Endometrium (tissue), 2 donors: ENCODE data around the gene LYRM9.
"Not testable (repeated sequence)": the region's sequence is repeated elsewhere in the genome, so short reads cannot be mapped to it uniquely, and the experiment has no call there.

ENCODE experiments used
- FAIRE-seq: peaks from 2 replicates; lab custom pipeline; 2012; peaks lifted over from hg19 to GRCh38; lab: Jason Lieb, UNC
- donor health status: control.
- donor health status: control.

The LYRM9 gene

GRCh38 chr17:27906226-27906580, 13.0 kb upstream of the LYRM9 start:
- FAIRE-seq = no peak

GRCh38 chr17:27905447-27906225, 12.5 kb upstream of the LYRM9 start:
- FAIRE-seq = no peak

DNA sequence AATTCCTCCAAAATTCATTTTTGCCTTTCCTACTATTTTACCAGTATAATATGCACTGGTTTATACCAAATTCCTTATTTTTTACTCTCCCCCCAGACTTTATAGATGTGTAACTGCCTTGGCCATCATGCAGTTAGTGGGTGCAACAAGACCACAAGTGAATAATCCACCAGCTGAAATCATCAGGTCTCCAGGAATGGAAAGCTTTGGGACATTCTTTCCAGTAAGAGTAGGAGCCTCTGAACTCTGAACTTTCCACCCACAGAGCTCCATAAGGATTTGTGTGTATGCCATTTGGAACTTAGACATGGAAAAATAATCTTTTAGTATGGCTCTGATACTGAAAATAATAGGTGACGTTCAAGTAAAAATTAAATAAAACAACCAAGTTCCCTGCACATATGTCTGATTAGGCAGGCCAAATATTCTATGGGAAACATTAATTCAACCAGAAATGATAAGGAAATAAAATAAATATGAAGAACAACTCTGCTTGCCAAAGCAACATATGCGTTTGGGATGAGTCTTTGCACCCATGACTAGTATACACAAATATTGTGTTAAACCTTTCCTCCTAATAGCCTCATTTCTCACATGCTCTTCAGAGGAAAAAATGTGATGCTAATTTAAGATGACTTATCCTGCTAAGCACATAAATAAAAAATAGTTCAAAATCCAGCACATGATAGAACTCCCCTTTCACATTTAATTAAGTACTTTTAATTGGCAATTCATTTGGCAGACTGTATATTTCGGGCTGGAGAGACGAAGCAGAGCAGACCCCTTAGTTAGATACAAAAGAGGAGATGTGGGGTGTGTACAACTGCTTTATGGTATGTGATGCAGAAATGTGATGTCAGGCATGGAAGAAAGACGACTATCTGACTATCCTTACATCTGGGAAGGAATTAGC, 11.6 kb upstream of the LYRM9 start:
- FAIRE-seq = no peak

GRCh38 chr17:27904114-27904513, 10.9 kb upstream of the LYRM9 start:
- FAIRE-seq = no peak

- FAIRE-seq = no peak
These were observed 6.4 kb upstream of the LYRM9 start for GRCh38 chr17:27899525-27899924.

DNA sequence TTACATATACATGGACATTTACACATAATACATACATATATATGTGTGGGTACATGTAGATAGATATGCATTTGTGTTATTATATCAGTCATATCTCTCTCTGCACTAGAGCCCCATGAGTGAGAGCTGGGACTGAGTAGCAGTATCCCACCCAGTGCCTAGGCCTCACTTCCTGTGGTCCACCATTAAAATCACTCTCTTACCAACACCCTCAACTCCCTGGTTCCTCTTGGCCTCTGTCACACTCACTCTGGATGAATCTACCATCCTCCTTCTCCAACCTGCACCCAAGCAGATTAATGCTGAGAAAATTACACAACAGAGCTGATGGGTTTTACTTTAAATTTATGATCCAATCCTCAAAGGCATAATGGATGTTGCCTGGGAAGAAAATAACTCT, 4.9 kb upstream of the LYRM9 start:
- FAIRE-seq = no peak

DNA sequence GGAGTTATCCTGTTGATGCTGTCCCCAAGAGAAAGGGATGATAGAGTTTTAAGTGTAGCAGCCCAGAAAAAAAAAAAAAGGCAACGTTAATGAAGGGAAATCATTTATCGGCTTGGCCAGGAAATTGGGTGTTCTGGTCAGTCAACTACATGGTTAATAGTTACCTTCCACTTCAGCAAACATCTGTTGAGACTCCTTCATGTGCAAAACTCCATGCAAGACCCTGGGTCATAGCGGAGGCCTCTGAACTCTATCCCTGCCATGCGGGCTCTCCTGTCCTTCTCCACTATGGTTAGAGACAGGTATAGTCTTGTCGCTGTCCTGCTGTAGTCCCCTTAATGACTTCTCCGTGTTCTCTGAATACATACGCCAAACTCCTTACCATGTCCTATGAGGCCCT, 3.5 kb upstream of the LYRM9 start:
- no peak for FAIRE-seq

GRCh38 chr17:27895940-27896535, 2.9 kb upstream of the LYRM9 start:
- FAIRE-seq = no peak

DNA sequence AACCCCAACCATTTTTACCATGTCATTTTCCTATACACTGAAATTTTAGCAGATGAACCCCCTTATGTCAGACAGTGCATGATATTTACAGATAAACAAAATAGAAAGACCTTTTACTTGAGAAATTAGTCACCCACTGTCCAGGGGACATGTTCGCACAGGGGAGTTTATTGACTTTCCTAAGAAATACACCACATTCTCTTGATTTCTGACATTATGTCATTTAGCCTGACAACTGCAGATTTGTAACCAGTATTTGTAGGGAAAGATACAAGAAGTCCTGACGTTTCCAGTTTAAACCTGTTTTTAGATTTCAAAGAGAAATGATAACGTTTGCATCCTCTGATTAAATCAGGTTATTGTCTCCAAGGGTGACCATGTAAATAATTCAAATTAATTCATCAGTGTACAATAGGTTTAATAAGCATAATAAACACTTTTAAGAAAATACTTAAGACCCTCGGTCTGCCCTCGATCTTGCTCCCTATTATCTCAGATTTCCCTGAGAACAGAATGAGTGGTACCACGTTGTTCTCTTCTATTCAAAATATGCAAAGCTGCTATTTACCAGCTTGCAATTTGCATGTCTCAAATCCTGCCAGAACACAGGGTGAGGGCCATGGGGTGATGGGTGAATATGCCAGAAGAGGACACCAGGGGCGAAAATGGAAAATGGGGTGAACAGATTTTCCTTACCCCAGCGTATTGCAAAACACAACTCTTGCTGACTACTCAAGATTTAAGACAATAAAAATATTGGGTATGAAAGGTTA, 2.1 kb upstream of the LYRM9 start:
- FAIRE-seq = no peak

GRCh38 chr17:27893841-27894503, 807 bp upstream of the LYRM9 start:
- FAIRE-seq = no peak

DNA sequence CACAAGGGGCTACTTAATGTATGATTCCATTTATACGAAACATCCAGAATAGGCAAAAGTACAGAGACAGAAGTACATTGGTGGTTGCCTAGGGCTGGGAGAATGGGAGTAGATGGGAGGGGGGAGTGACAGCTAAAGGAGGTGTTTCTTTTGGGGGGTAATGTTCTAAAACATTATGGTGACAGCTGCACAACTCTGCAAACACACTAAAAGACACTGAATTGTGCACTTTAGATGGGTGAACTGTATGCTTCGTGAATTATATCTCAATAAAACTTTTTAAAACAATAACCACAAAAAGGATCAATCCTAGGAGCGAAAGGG, 661 bp downstream of the LYRM9 start:
- no peak for FAIRE-seq

- FAIRE-seq = no peak
These were observed 1.3 kb downstream of the LYRM9 start for GRCh38 chr17:27891841-27892240.

DNA sequence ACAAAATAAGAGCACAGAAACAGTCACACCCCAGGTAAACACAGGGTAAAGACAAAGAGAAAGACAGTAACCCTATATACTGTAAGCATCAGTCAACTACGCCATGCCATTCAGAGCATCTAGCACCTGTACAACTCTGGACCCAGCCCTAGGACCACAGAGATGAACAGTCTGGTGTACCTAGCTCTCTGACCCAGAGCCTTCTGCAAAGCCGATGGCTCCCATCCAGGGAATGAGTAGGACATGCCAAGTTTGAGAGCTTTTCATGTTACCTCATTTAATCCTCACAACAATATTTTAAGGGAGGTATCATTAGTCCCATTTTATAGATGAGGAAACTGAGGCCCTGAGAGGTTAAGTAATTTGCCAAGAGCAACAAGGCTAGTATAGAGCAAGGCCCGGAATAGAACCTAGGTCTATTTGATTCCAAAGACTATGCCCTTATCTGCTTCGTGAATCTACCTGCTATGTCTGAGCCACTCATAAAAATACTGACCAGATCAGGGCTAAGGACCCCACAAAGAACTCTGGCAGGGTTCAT, 3.4 kb downstream of the LYRM9 start:
- FAIRE-seq = no peak

- FAIRE-seq = no peak
These were observed 4.2 kb downstream of the LYRM9 start for GRCh38 chr17:27888945-27889344.

- FAIRE-seq = no peak
These were observed 5.1 kb downstream of the LYRM9 start for GRCh38 chr17:27888067-27888466.

DNA sequence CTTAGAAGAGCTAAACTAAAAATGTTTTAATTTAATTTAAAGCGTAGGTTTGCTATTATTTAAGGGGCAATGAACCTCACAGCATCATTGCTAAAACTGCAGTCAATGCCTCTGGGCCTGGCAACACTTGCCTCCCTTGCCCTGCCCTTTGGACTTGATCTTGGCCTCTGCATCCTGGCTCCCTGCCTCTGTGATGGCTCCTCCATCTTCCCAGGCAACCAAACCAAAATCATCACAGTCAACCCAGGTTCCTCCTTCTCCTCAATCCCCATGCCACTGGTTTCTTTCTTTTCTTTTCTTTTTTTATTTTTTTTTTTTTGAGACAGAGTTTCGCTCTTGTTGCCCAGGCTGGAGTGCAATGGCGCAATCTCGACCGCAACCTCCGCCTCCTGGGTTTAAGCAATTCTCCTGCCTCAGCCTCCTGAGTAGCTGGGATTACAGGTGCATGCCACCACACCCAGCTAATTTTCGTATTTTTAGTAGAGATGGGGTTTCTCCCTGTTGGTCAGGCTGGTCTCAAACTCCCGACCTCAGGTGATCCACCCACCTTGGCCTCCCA, 6.7 kb downstream of the LYRM9 start:
- not testable (repeated sequence) for FAIRE-seq

DNA sequence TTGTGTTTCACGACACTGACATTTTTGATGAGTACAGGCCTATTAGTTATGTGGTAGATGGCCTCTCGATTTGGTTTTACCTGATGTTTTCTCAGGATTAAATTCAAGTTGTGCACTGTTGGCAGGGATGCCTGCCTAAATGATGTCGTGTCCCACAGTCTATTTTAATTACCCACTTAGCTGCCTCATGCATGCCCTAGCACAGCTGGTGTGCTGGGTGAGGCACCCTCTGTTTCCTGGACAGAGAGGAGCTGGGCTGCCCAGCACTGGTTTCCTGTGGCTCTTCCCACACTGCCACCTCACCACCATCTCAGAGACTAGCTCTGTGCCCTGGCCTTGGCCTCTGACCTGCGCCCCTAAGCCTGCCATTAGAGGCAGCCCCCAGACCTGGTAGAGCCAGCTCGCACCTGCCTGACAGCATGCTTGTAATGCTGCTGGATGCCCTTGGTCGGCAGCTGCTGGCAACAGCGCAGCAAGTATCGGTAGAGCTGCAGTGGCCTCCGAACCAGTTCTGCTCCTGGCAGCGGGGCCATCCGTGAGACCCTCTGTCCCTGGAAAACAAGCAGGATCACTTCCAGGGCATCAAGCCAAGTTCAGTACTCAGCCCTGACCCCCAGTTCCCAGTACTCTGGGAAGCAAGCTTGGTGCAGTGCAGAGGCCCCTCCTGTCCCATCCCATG, 10.9 kb downstream of the LYRM9 start:
- no peak for FAIRE-seq

DNA sequence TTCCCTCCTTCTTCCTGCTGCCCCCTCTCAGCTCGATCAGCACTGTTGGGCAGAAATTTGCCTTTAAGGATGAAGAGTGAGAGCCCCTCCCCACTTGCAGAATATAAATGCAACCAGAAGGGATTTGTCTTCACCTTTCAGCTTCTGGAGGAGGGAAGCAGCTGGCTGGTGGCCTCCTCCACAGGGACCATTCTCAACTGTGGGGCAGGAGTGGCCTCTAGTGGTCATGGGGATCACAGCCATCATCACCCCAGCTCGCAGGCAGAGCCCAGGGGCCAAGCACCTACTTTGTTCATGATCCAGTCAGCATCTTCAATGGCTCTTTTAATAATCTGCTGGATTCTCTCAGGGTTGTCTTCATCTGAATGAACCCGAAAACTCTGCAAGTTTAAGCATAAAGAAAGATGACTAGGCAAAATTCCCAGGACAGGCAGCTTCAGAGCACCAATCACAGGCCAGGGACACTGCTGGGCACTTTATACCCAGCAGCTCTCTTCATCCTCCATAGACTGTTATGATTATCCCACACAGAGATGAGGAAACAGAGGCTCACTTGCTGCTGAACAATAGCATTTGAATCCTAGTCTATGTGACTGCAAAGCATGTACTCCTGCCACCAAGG, 13.1 kb downstream of the LYRM9 start:
- peak; percentile 74 for FAIRE-seq

- no peak for FAIRE-seq
These were observed 14.2 kb downstream of the LYRM9 start for GRCh38 chr17:27878776-27879562.
